GM23338 (cell line): Measurements from ENCODE around the gene CD4. TPM values are rescaled to one million over a fixed set of nuclear protein-coding genes. Genes with fewer than 3 reads are reported as not detected.
A peak's percentile ranks its signal among the peaks of the same experiment; 100 is the strongest.

ENCODE experiments used
- ATAC-seq: fragments of 200-7000 bp; cut with Tn5 transposase; 3 replicates; pipeline ENCODE4 v1.9.1; 2020
- DNase-seq: peaks from one replicate; pipeline ENCODE4 v3.0.0-alpha.2; 2015; ENCODE audit warnings: low spot score
- H2AFZ ChIP-seq: fragments of 200-600 bp; sonication (generic); 2 replicates; pipeline ENCODE4 v1.8.0; 2016; ENCODE audit warnings: antibody characterized with exemption, mild to moderate bottlenecking, moderate library complexity
- H3F3A ChIP-seq: fragments of 200-600 bp; sonication (generic); replicated peaks from 2 replicates; pipeline ENCODE4 v1.8.0; 2017; ENCODE audit warnings: antibody characterized with exemption, mixed run types, low read depth
- H3K27ac ChIP-seq: fragments of 200-600 bp; sonication (generic); 2 replicates; pipeline ENCODE4 v1.6.1; 2016; ENCODE audit warnings: low read depth
- H3K27me3 ChIP-seq: fragments of 200-600 bp; sonication (generic); 2 replicates; pipeline ENCODE4 v1.8.0; 2016; ENCODE audit warnings: mild to moderate bottlenecking, mixed run types, moderate library complexity; ENCODE audit not compliant: insufficient read depth
- H3K36me3 ChIP-seq: fragments of 200-600 bp; sonication (generic); 2 replicates; pipeline ENCODE4 v1.8.0; 2016; ENCODE audit warnings: mild to moderate bottlenecking; ENCODE audit not compliant: insufficient read depth
- H3K4me1 ChIP-seq: fragments of 200-600 bp; sonication (generic); 2 replicates; pipeline ENCODE4 v1.8.0; 2016; ENCODE audit warnings: mild to moderate bottlenecking, moderate library complexity; ENCODE audit not compliant: insufficient read depth
- H3K4me2 ChIP-seq: fragments of 200-600 bp; sonication (generic); 2 replicates; pipeline ENCODE4 v1.7.1; 2017; ENCODE audit warnings: mixed run types
- H3K4me3 ChIP-seq: fragments of 200-600 bp; sonication (generic); 2 replicates; pipeline ENCODE4 v1.6.1; 2016; ENCODE audit warnings: mixed run types
- H3K79me2 ChIP-seq: fragments of 200-600 bp; sonication (generic); replicated peaks from 2 replicates; pipeline ENCODE4 v1.8.0; 2017; ENCODE audit warnings: mild to moderate bottlenecking; ENCODE audit not compliant: insufficient read depth
- H3K9me2 ChIP-seq: fragments of 200-600 bp; sonication (generic); 2 replicates; pipeline ENCODE4 v1.8.0; 2017; ENCODE audit not compliant: insufficient read depth
- H4K20me1 ChIP-seq: fragments of 200-600 bp; sonication (generic); replicated peaks from 2 replicates; pipeline ENCODE4 v1.8.0; 2017; ENCODE audit warnings: mild to moderate bottlenecking; ENCODE audit not compliant: insufficient read depth
- H3K27ac Mint-ChIP-seq: 2 replicates; pipeline ENCODE4 v1.8.0; 2020; ENCODE audit warnings: inconsistent platforms, mild to moderate bottlenecking, moderate library complexity, mixed read lengths
- H3K27me3 Mint-ChIP-seq: 3 replicates; pipeline ENCODE4 v1.8.0; 2022; ENCODE audit warnings: low read depth, mild to moderate bottlenecking, moderate library complexity, mixed read lengths, inconsistent platforms; ENCODE audit not compliant: insufficient read depth, poor library complexity
- H3K36me3 Mint-ChIP-seq: 3 replicates; pipeline ENCODE4 v1.8.0; 2021; ENCODE audit warnings: low read depth, mild to moderate bottlenecking, inconsistent platforms, moderate library complexity, mixed read lengths
- H3K4me1 Mint-ChIP-seq: 3 replicates; pipeline ENCODE4 v1.8.0; 2020; ENCODE audit warnings: mild to moderate bottlenecking, inconsistent platforms, mixed read lengths
- H3K4me3 Mint-ChIP-seq: 3 replicates; pipeline ENCODE4 v1.8.0; 2021; ENCODE audit warnings: moderate library complexity, mild to moderate bottlenecking, inconsistent platforms, mixed read lengths
- H3K9me3 Mint-ChIP-seq: 3 replicates; pipeline ENCODE4 v1.8.0; 2020; ENCODE audit warnings: moderate library complexity, mild to moderate bottlenecking, inconsistent platforms, mixed read lengths
- EZH2 ChIP-seq: fragments of 200-600 bp; sonication (generic); IDR thresholded peaks from one replicate; pipeline ENCODE4 v1.8.0; 2017; ENCODE audit warnings: antibody characterized with exemption, mild to moderate bottlenecking, low read depth; ENCODE audit not compliant: unreplicated experiment
- JUNB ChIP-seq: IDR thresholded peaks from one replicate; pipeline ENCODE4 v1.6.1; 2016; ENCODE audit warnings: antibody characterized with exemption; ENCODE audit not compliant: unreplicated experiment
- NANOG ChIP-seq: IDR thresholded peaks from 2 replicates; pipeline ENCODE4 v1.6.1; 2016; ENCODE audit warnings: antibody characterized with exemption, borderline replicate concordance
- POLR2AphosphoS5 ChIP-seq: IDR thresholded peaks from 2 replicates; pipeline ENCODE4 v1.6.1; 2016; ENCODE audit warnings: antibody characterized with exemption, low read depth
- STAT1 ChIP-seq: IDR thresholded peaks from one replicate; pipeline ENCODE4 v1.6.1; 2016; ENCODE audit warnings: antibody characterized with exemption; ENCODE audit not compliant: unreplicated experiment
- ZNF114 ChIP-seq: fragments of 250-450 bp; sonication (Bioruptor Pico); IDR thresholded peaks from 2 replicates; pipeline ENCODE4 v1.5.0; 2020; ENCODE audit warnings: mild to moderate bottlenecking, moderate library complexity
- ZNF331 ChIP-seq: fragments of 250-450 bp; sonication (Bioruptor Pico); IDR thresholded peaks from 2 replicates; pipeline ENCODE4 v1.5.0; 2020; ENCODE audit warnings: low read depth, mild to moderate bottlenecking, moderate library complexity
- polyA plus RNA-seq: library from polyadenylated mRNA; unstranded; fragments of >200 nt; fragmentation: Nextera tagmentation; extraction: Ambion mirVana; gene quantifications from 2 replicates; pipeline ENCODE4 v1.2.1, GENCODE V29; 2016
- total RNA-seq: library from RNA; depleted of rRNA; stranded (reverse); fragments of >200 nt; shearing (Covaris generic); gene quantifications from 2 replicates; pipeline ENCODE4 v1.2.3, GENCODE V29; 2014
- TF ChIP-seq, protein P1 (sequence below): IDR thresholded peaks from one replicate; pipeline ENCODE4 v1.6.1; 2018; ENCODE audit warnings: antibody characterized with exemption; ENCODE audit not compliant: unreplicated experiment
- TF ChIP-seq, protein P2 (sequence below), 2 experiments: fragments of 200-600 bp in 1 of 2; sonication (generic) in 1 of 2; conservative IDR thresholded peaks; 2 replicates each; pipeline versions ENCODE4 v1.5.1 to v1.6.1; 2016 to 2017; ENCODE audit warnings: antibody characterized with exemption in 2 of 2, low read depth in 2 of 2, mild to moderate bottlenecking in 2 of 2, moderate library complexity in 1 of 2
- TF ChIP-seq, protein P3 (sequence below): IDR thresholded peaks from 2 replicates; pipeline ENCODE4 v1.6.1; 2016; ENCODE audit warnings: antibody characterized with exemption

Gene CD4
- total and polyA plus RNA-seq, 2 experiments from 2014 or later = 1.5 to 2.0 TPM

DNA sequence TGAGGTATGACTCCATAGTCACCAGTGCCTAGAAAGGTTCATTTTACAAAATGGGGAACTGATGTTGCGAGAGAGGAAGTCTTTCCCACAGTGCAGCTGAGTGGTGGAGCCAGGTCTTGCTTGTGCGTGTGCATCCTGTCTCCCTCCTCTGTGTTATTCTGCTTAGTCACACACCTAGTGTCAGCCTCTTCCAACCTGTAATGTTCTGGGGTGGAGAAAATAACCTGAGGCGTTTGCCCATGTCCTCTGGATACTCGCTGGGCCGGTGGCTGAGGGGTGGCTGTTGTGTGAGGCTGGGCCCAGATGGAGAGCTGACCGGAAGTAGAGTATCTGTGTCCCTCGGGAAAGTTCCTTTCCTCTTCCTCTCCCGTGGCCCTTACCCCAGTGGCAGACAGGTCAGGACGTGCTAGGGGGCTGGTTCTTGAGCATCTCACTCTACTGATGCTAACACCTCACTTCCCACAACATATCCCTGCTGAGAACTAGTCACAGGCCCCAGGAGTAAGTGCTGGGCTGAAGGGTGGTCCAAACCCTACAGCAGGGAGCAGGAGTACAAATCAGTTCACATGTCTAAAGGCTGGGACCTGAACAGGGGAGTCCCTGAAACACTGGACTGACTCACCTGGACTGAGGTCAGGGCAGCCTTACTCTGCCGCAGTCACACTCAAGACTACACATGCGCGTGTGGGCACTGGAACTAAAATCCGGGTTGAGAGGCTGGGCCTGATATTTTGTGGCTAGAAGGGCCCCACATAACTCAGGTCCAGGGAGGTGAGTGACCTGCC lies 43.4 kb upstream of the CD4 start:
- Histone ChIP-seq H3K4me1 (no peaks in the 10 kb centered on the region), H4K20me1 (peaks cover 5% of the 10 kb centered on the region; the same call in 1 of the 2 replicates), H2AFZ (no peak overlapping the region), H3K9me2 (no peaks in the 10 kb centered on the region), H3K4me3 (no peak overlapping the region), H3K79me2 (peaks cover 5% of the 10 kb centered on the region), H3K27ac (0 out of 2 replicates have a peak overlapping the region, but pooled peaks have one; percentile 39), H3K27me3 (no peaks in the 10 kb centered on the region), H3K4me2 (no peak overlapping the region), H3F3A (0 out of 2 replicates have a peak, but pooled peaks cover 5% of the 10 kb centered on the region), H3K36me3 (peaks cover 25% of the 10 kb centered on the region)
- no peaks in the 10 kb centered on the region for H3K9me3 Mint-ChIP-seq
- DNase-seq = no peak
- H3K36me3 Mint-ChIP-seq = peaks cover 56% of the 10 kb centered on the region
- H3K4me1 Mint-ChIP-seq = peaks cover 4% of the 10 kb centered on the region; the same call in 1 of the 3 replicates
- ATAC-seq = no peak
- H3K27me3 Mint-ChIP-seq = peaks cover 11% of the 10 kb centered on the region
- peak overlapping the region; percentile 81 for H3K27ac Mint-ChIP-seq
- 0 out of 2 replicates have a peak, but pooled peaks have one; percentile 32 for TF ChIP-seq POLR2AphosphoS5
- TF ChIP-seq STAT1 = no peak
- H3K4me3 Mint-ChIP-seq = no peak overlapping the region

DNA sequence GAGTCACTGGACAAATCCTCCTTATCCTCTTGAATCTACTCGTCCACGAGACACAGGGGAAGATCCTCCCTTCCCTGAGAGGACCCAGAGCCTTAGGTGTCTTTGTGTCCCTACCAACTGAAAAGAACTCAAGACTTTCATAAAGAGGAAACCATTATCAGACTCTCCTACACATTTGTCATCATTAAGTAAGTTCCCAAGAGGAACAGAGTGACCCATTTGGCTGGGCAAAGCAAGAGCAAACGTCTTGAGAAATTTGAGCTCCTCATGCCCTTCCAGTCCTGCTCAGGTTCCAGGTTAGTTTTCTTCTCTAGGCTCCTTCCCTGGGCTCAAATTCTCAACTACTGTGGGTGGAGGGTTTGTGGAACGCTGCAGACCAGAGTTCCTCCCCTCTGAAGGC lies 42.1 kb upstream of the CD4 start:
- H3K4me3 ChIP-seq = no peak overlapping the region
- H3K9me3 Mint-ChIP-seq = no peaks in the 10 kb centered on the region
- peaks cover 68% of the 10 kb centered on the region for H3K36me3 Mint-ChIP-seq
- DNase-seq (no peak), ATAC-seq (no peak)
- no peak overlapping the region for H3K4me2 ChIP-seq
- no peak overlapping the region for H3K27ac ChIP-seq
- H3K4me1 ChIP-seq = peaks cover 7% of the 10 kb centered on the region; the same call in 1 of the 2 replicates
- 0 out of 2 replicates have a peak, but pooled peaks cover 9% of the 10 kb centered on the region for H3F3A ChIP-seq
- H3K27ac Mint-ChIP-seq = no peak overlapping the region
- no peak overlapping the region for H3K4me3 Mint-ChIP-seq
- H3K27me3 Mint-ChIP-seq = peaks cover 13% of the 10 kb centered on the region
- H4K20me1 ChIP-seq = peaks cover 14% of the 10 kb centered on the region; the same call in 1 of the 2 replicates
- peaks cover 35% of the 10 kb centered on the region for H3K36me3 ChIP-seq
- no peaks in the 10 kb centered on the region for H3K9me2 ChIP-seq
- H2AFZ ChIP-seq = no peak overlapping the region
- no peaks in the 10 kb centered on the region for H3K27me3 ChIP-seq
- H3K79me2 ChIP-seq = peaks cover 18% of the 10 kb centered on the region
- peaks cover 9% of the 10 kb centered on the region for H3K4me1 Mint-ChIP-seq
- TF ChIP-seq EZH2 (no peak), JUNB (no peak), NANOG (no peak), STAT1 (no peak), ZNF331 (CRISPR knock-in tag) (no peak), ZNF114 (CRISPR knock-in tag) (no peak)
- TF ChIP-seq, protein P1, sequence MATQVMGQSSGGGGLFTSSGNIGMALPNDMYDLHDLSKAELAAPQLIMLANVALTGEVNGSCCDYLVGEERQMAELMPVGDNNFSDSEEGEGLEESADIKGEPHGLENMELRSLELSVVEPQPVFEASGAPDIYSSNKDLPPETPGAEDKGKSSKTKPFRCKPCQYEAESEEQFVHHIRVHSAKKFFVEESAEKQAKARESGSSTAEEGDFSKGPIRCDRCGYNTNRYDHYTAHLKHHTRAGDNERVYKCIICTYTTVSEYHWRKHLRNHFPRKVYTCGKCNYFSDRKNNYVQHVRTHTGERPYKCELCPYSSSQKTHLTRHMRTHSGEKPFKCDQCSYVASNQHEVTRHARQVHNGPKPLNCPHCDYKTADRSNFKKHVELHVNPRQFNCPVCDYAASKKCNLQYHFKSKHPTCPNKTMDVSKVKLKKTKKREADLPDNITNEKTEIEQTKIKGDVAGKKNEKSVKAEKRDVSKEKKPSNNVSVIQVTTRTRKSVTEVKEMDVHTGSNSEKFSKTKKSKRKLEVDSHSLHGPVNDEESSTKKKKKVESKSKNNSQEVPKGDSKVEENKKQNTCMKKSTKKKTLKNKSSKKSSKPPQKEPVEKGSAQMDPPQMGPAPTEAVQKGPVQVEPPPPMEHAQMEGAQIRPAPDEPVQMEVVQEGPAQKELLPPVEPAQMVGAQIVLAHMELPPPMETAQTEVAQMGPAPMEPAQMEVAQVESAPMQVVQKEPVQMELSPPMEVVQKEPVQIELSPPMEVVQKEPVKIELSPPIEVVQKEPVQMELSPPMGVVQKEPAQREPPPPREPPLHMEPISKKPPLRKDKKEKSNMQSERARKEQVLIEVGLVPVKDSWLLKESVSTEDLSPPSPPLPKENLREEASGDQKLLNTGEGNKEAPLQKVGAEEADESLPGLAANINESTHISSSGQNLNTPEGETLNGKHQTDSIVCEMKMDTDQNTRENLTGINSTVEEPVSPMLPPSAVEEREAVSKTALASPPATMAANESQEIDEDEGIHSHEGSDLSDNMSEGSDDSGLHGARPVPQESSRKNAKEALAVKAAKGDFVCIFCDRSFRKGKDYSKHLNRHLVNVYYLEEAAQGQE = no peak
- TF ChIP-seq, protein P2, sequence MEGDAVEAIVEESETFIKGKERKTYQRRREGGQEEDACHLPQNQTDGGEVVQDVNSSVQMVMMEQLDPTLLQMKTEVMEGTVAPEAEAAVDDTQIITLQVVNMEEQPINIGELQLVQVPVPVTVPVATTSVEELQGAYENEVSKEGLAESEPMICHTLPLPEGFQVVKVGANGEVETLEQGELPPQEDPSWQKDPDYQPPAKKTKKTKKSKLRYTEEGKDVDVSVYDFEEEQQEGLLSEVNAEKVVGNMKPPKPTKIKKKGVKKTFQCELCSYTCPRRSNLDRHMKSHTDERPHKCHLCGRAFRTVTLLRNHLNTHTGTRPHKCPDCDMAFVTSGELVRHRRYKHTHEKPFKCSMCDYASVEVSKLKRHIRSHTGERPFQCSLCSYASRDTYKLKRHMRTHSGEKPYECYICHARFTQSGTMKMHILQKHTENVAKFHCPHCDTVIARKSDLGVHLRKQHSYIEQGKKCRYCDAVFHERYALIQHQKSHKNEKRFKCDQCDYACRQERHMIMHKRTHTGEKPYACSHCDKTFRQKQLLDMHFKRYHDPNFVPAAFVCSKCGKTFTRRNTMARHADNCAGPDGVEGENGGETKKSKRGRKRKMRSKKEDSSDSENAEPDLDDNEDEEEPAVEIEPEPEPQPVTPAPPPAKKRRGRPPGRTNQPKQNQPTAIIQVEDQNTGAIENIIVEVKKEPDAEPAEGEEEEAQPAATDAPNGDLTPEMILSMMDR (conservative IDR thresholded peaks at IDR 0.05; ENCODE audit: low read depth in 2 of 2) = no peak
- TF ChIP-seq, protein P3, sequence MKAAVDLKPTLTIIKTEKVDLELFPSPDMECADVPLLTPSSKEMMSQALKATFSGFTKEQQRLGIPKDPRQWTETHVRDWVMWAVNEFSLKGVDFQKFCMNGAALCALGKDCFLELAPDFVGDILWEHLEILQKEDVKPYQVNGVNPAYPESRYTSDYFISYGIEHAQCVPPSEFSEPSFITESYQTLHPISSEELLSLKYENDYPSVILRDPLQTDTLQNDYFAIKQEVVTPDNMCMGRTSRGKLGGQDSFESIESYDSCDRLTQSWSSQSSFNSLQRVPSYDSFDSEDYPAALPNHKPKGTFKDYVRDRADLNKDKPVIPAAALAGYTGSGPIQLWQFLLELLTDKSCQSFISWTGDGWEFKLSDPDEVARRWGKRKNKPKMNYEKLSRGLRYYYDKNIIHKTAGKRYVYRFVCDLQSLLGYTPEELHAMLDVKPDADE = no peak
